PC-3 (cell line): ENCODE measurements around the gene THRB. TPM values are rescaled to one million over a fixed set of nuclear protein-coding genes. Genes with fewer than 3 reads are reported as not detected.

ENCODE experiments used
- ATAC-seq: fragments of 200-7000 bp; cut with Tn5 transposase; 2 replicates; pipeline ENCODE4 v1.9.1; 2020; ENCODE audit warnings: mild to moderate bottlenecking, moderate library complexity
- BruUV-seq: library from RNA; stranded (reverse); fragments of 400-500 nt; replicated peaks from 2 replicates; lab custom pipeline; 2021; lab: Mats Ljungman, UMichigan
- CTCF ChIA-PET: fragments of 300-600 bp; sonication (Branson Sonifier 250); formaldehyde crosslinking; loops from one replicate; lab custom pipeline; 2022; ENCODE audit warnings: antibody characterized with exemption; lab: Charles Lee
- POLR2A ChIA-PET: fragments of 300-600 bp; sonication (Branson Sonifier 250); formaldehyde crosslinking; loops from one replicate; lab custom pipeline; 2022; ENCODE audit warnings: antibody characterized with exemption; ENCODE audit not compliant: unreplicated experiment; lab: Charles Lee
- DNase-seq: peaks from one replicate; pipeline ENCODE4 v3.0.0-alpha.2; 2015
- H2AFZ ChIP-seq: fragments of 300-600 bp; sonication (generic); 2 replicates; pipeline ENCODE4 v1.6.0; 2016; ENCODE audit warnings: antibody characterized with exemption, low read length
- H3F3A ChIP-seq: fragments of 300-600 bp; sonication (generic); one replicate; pipeline ENCODE4 v1.6.0; 2017; ENCODE audit warnings: antibody characterized with exemption, low read length, control low read depth, mild to moderate bottlenecking; ENCODE audit not compliant: unreplicated experiment
- H3K27ac ChIP-seq: fragments of 300-600 bp; sonication (generic); 2 replicates; pipeline ENCODE4 v1.5.1; 2016; ENCODE audit warnings: mild to moderate bottlenecking, low read length
- H3K27me3 ChIP-seq: fragments of 300-600 bp; sonication (generic); 2 replicates; pipeline ENCODE4 v1.6.1; 2016; ENCODE audit warnings: low read length, mixed read lengths
- H3K36me3 ChIP-seq: fragments of 300-600 bp; sonication (generic); 2 replicates; pipeline ENCODE4 v1.6.1; 2016; ENCODE audit warnings: low read depth, mixed run types, low read length, mixed read lengths
- H3K4me1 ChIP-seq: fragments of 300-600 bp; sonication (generic); 2 replicates; pipeline ENCODE4 v1.5.1; 2016; ENCODE audit warnings: low read length; ENCODE audit not compliant: insufficient read depth
- H3K4me2 ChIP-seq: fragments of 300-600 bp; sonication (generic); 2 replicates; pipeline ENCODE4 v1.6.0; 2016; ENCODE audit warnings: low read length
- H3K4me3 ChIP-seq: fragments of 300-600 bp; sonication (generic); 2 replicates; pipeline ENCODE4 v1.5.1; 2016; ENCODE audit warnings: mild to moderate bottlenecking, low read length, mixed read lengths
- H3K79me2 ChIP-seq: fragments of 300-600 bp; sonication (generic); 2 replicates; pipeline ENCODE4 v1.6.1; 2017; ENCODE audit warnings: low read length, mixed read lengths
- H3K9ac ChIP-seq: fragments of 300-600 bp; sonication (generic); 2 replicates; pipeline ENCODE4 v1.6.0; 2016; ENCODE audit warnings: mild to moderate bottlenecking, low read length
- H3K9me2 ChIP-seq: fragments of 300-600 bp; sonication (generic); replicated peaks from 2 replicates; pipeline ENCODE4 v1.6.1; 2016; ENCODE audit warnings: mixed run types, low read length, mixed read lengths
- H3K9me3 ChIP-seq: fragments of 300-600 bp; sonication (generic); 2 replicates; pipeline ENCODE4 v1.6.1; 2016; ENCODE audit warnings: low read length, mixed read lengths
- H4K20me1 ChIP-seq: fragments of 300-600 bp; sonication (generic); 2 replicates; pipeline ENCODE4 v1.6.1; 2016; ENCODE audit warnings: low read length, mixed read lengths
- EZH2 ChIP-seq: fragments of 300-600 bp; sonication (generic); IDR thresholded peaks from one replicate; pipeline ENCODE4 v1.6.1; 2017; ENCODE audit warnings: antibody characterized with exemption, mild to moderate bottlenecking, low read length; ENCODE audit not compliant: unreplicated experiment
- EZH2phosphoT487 ChIP-seq: fragments of 300-600 bp; sonication (generic); IDR thresholded peaks from 2 replicates; pipeline ENCODE4 v1.6.1; 2018; ENCODE audit warnings: mild to moderate bottlenecking, antibody characterized with exemption, low read length, borderline replicate concordance
- intact Hi-C: fragments of 100-400 bp; cut with micrococcal nuclease; formaldehyde crosslinking; loops from 2 replicates; pipeline ENCODE4 v1.9.0; 2023
- total RNA-seq: library from RNA; depleted of rRNA; stranded (reverse); fragments of >200 nt; gene quantifications from 2 replicates; pipeline ENCODE4 v1.2.3, GENCODE V29; 2014
- TF ChIP-seq, protein P1 (sequence below): fragments of 300-600 bp; sonication (generic); conservative IDR thresholded peaks from 2 replicates; pipeline ENCODE4 v1.5.1; 2017; ENCODE audit warnings: antibody characterized with exemption, low read depth, mild to moderate bottlenecking, low read length

Gene THRB
- total RNA-seq, 1 experiment from 2014 or later: 9.7 TPM

DNA sequence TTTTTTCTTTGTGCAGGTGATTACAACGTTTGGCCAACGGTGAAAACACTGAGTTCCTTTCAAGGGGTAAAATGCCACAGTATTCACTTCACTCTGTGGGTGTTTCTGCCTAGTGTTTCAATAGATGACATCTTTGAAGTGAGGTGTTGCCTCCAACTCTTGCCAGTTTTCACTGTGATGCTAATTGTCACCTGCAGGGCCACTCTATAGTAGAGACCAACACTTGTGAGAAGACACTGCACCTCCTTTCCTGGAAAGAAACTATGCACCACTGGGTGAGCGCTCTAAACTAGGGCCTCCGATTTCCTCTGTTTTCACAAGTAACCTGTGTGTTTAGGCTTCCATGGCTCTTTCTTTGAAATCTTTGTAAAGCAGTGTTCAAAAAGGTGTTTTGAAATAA is 98.3 kb downstream of the THRB start:
- H3K36me3 ChIP-seq: no peaks in the 10 kb centered on the region
- TF ChIP-seq EZH2 (no peak), EZH2phosphoT487 (no peak)
- TF ChIP-seq, protein P1, sequence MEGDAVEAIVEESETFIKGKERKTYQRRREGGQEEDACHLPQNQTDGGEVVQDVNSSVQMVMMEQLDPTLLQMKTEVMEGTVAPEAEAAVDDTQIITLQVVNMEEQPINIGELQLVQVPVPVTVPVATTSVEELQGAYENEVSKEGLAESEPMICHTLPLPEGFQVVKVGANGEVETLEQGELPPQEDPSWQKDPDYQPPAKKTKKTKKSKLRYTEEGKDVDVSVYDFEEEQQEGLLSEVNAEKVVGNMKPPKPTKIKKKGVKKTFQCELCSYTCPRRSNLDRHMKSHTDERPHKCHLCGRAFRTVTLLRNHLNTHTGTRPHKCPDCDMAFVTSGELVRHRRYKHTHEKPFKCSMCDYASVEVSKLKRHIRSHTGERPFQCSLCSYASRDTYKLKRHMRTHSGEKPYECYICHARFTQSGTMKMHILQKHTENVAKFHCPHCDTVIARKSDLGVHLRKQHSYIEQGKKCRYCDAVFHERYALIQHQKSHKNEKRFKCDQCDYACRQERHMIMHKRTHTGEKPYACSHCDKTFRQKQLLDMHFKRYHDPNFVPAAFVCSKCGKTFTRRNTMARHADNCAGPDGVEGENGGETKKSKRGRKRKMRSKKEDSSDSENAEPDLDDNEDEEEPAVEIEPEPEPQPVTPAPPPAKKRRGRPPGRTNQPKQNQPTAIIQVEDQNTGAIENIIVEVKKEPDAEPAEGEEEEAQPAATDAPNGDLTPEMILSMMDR: no peak
- no peak overlapping the region for H2AFZ ChIP-seq
- no peak for ATAC-seq
- H3K4me1 ChIP-seq: no peaks in the 10 kb centered on the region
- no peaks in the 10 kb centered on the region for H3K27me3 ChIP-seq
- no peak overlapping the region for H3K9ac ChIP-seq
- H3K4me2 ChIP-seq: no peak overlapping the region
- POLR2A ChIA-PET: no interaction called here
- no peaks in the 10 kb centered on the region for H3F3A ChIP-seq
- CTCF ChIA-PET: no interaction called here
- no TSS peak for BruUV-seq
- no peaks in the 10 kb centered on the region for H3K79me2 ChIP-seq
- no peak overlapping the region for H3K27ac ChIP-seq
- H4K20me1 ChIP-seq: no peaks in the 10 kb centered on the region
- no peaks in the 10 kb centered on the region for H3K9me3 ChIP-seq
- no peak overlapping the region for H3K4me3 ChIP-seq
- no peak for DNase-seq
- 0 out of 2 replicates have a peak, but pooled peaks cover 4% of the 10 kb centered on the region for H3K9me2 ChIP-seq
- intact Hi-C loops: no loop called here

GRCh38 chr3:24394754-24395153 is 99.9 kb downstream of the THRB start:
- ATAC-seq (no peak), DNase-seq (no peak)
- Histone ChIP-seq H3K36me3 (no peaks in the 10 kb centered on the region), H3K4me2 (no peak overlapping the region), H2AFZ (no peak overlapping the region), H3K27ac (no peak overlapping the region), H3K9me3 (no peaks in the 10 kb centered on the region), H3K9me2 (0 out of 2 replicates have a peak, but pooled peaks cover 4% of the 10 kb centered on the region), H4K20me1 (no peaks in the 10 kb centered on the region), H3K4me3 (no peak overlapping the region), H3K9ac (no peak overlapping the region), H3K27me3 (no peaks in the 10 kb centered on the region), H3F3A (no peaks in the 10 kb centered on the region), H3K79me2 (no peaks in the 10 kb centered on the region), H3K4me1 (peaks cover 2% of the 10 kb centered on the region; the same call in 1 of the 2 replicates)
- intact Hi-C loops: no loop called here
- POLR2A ChIA-PET: no interaction called here
- TF ChIP-seq EZH2: no peak
- TF ChIP-seq, protein P1: no peak
- no peak for TF ChIP-seq EZH2phosphoT487
- CTCF ChIA-PET: no interaction called here
- no TSS peak for BruUV-seq

DNA sequence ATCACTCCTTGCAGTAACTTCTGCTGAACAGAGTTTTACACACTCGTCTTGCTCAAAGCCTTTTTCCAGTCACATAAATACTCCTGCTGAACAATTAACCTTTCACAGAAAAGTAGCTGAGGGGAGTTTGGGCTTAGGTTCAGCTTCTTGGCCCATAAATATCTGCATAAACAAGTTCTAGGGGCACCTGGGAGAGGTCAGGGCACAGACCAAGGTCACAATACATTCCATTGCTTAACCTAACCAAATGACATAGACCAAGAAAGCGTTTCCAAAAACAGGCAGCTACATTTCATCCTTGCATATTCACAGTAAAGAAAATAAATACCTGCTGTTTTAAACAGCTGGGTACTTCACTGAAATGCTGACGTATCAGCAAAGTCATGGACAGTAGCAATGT is 101.3 kb downstream of the THRB start:
- ATAC-seq (no peak), DNase-seq (no peak)
- no peaks in the 10 kb centered on the region for H4K20me1 ChIP-seq
- peaks cover 16% of the 10 kb centered on the region for H3K4me1 ChIP-seq
- no peak overlapping the region for H3K4me3 ChIP-seq
- TF ChIP-seq, protein P1: no peak
- TF ChIP-seq EZH2 (no peak), EZH2phosphoT487 (no peak)
- BruUV-seq: no TSS peak
- H3K9me3 ChIP-seq: no peaks in the 10 kb centered on the region
- no peak overlapping the region for H2AFZ ChIP-seq
- H3K79me2 ChIP-seq: no peaks in the 10 kb centered on the region
- H3F3A ChIP-seq: no peaks in the 10 kb centered on the region
- no peaks in the 10 kb centered on the region for H3K36me3 ChIP-seq
- intact Hi-C loops: no loop called here
- ChIA-PET CTCF (no interaction called here), POLR2A (no interaction called here)
- H3K4me2 ChIP-seq: no peak overlapping the region
- H3K9ac ChIP-seq: no peak overlapping the region
- H3K27ac ChIP-seq: no peak overlapping the region
- H3K27me3 ChIP-seq: no peaks in the 10 kb centered on the region
- 0 out of 2 replicates have a peak, but pooled peaks cover 4% of the 10 kb centered on the region for H3K9me2 ChIP-seq
